Frontal cortex (tissue), 4 donors: ENCODE data around the gene RNF151. TPM values are rescaled to one million over a fixed set of nuclear protein-coding genes. Genes with fewer than 3 reads are reported as not detected.

Source experiments
- DNase-seq, 2 donors: peaks; one replicate each; pipeline ENCODE4 v3.0.0; 2012; ENCODE audit warnings: low spot score in 2 of 2
- FAIRE-seq: peaks from 2 replicates; lab custom pipeline; 2012; peaks lifted over from hg19 to GRCh38; lab: Jason Lieb, UNC
- total RNA-seq: library from RNA; depleted of rRNA; stranded (reverse); fragments of >200 nt; gene quantifications from one replicate; pipeline ENCODE4 v1.2.3, GENCODE V29; 2014
- donor health status: control.
- donor health status: control.
- donor health status: control.

The RNF151 gene
- total RNA-seq, 1 donor from 2014 or later: not detected

- no peak for FAIRE-seq
Observed at GRCh38 chr16:1974157-1975070, 7.8 kb downstream of the RNF151 start.

GRCh38 chr16:1975432-1976215 lies 9.0 kb downstream of the RNF151 start:
- no peak for FAIRE-seq
- no peak for DNase-seq

More at GRCh38 chr16:1974157-1975070, 7.8 kb downstream of the RNF151 start:
- no peak for DNase-seq

- FAIRE-seq: no peak
Observed at GRCh38 chr16:1976216-1976520, 9.5 kb downstream of the RNF151 start.

GRCh38 chr16:1976951-1977874 lies 10.6 kb downstream of the RNF151 start:
- FAIRE-seq (no peak), DNase-seq (no peak)

More at GRCh38 chr16:1976216-1976520, 9.5 kb downstream of the RNF151 start:
- DNase-seq: no peak

- DNase-seq (no peak), FAIRE-seq (no peak)
Observed at GRCh38 chr16:1977875-1978268, 11.2 kb downstream of the RNF151 start.

- FAIRE-seq (no peak), DNase-seq (no peak)
Observed at GRCh38 chr16:1978476-1979120, 11.9 kb downstream of the RNF151 start.

GRCh38 chr16:1979271-1980029 lies 12.8 kb downstream of the RNF151 start:
- DNase-seq (no peak), FAIRE-seq (no peak)

GRCh38 chr16:1980030-1980769 lies 13.5 kb downstream of the RNF151 start:
- FAIRE-seq (no peak), DNase-seq (no peak)

- DNase-seq: no peak
- FAIRE-seq: no peak
Observed at GRCh38 chr16:1980770-1981087, 14.1 kb downstream of the RNF151 start.

- FAIRE-seq (no peak), DNase-seq (no peak)
Observed at GRCh38 chr16:1981398-1981836, 14.8 kb downstream of the RNF151 start, which contains the start of gene NOXO1. TSS of gene NOXO1 (minus strand) at chr16:1981469. CDS start at chr16:1981179, 290 bp downstream.

GRCh38 chr16:1982013-1982433 lies 15.4 kb downstream of the RNF151 start:
- DNase-seq: peak in 1 of 2 donors; percentile 67
- no peak for FAIRE-seq

- FAIRE-seq (no peak), DNase-seq (no peak)
Observed at GRCh38 chr16:1982991-1983543, 16.4 kb downstream of the RNF151 start.

GRCh38 chr16:1983544-1984346 lies 17.1 kb downstream of the RNF151 start, which contains the start of gene GFER:
TSS of gene GFER (plus strand) at chr16:1984193. CDS start at chr16:1984219, 26 bp downstream.
- peak; percentile 100 for DNase-seq
- no peak for FAIRE-seq

- no peak for DNase-seq
- FAIRE-seq: no peak
Observed at GRCh38 chr16:1984347-1985225, 17.9 kb downstream of the RNF151 start.

- DNase-seq: no peak
- FAIRE-seq: no peak
Observed at GRCh38 chr16:1985466-1986150, 19.0 kb downstream of the RNF151 start.
